ENCODE data around the gene MARF1.

DNA sequence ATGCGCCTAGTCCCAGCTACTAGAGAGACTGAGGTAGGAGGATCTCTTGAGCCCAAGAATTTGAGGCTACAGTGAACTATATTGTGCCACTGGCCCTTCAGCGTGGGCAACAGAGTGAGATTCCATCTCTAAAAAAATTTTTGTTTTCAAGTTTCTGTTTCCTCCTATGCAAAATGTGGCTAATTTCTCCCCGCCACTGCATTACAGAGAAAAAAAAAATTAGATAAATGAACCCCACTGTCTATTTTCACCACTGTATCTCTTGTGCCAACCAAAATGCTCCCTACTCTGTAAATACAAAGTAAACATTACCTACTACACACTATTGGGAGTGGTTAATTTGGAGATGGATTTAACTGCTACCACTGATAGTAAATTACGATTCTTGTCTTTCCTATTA, 2.0 kb downstream of the MARF1 start:
- TF ChIP-seq, protein P1, sequence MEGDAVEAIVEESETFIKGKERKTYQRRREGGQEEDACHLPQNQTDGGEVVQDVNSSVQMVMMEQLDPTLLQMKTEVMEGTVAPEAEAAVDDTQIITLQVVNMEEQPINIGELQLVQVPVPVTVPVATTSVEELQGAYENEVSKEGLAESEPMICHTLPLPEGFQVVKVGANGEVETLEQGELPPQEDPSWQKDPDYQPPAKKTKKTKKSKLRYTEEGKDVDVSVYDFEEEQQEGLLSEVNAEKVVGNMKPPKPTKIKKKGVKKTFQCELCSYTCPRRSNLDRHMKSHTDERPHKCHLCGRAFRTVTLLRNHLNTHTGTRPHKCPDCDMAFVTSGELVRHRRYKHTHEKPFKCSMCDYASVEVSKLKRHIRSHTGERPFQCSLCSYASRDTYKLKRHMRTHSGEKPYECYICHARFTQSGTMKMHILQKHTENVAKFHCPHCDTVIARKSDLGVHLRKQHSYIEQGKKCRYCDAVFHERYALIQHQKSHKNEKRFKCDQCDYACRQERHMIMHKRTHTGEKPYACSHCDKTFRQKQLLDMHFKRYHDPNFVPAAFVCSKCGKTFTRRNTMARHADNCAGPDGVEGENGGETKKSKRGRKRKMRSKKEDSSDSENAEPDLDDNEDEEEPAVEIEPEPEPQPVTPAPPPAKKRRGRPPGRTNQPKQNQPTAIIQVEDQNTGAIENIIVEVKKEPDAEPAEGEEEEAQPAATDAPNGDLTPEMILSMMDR (IDR thresholded peaks at IDR 0.05) = no peak
- TF ChIP-seq POLR2A (IDR thresholded peaks at IDR 0.05) = no peak

Data from lower leg skin (tissue), 3 donors.